Inflammatory macrophage treated with lipopolysaccharide for 4 hours (primary cell): Measurements from ENCODE around the gene CNTN5.

Source experiments
- DNase-seq: peaks from one replicate; pipeline ENCODE4 v3.0.0-alpha.2; 2020

CNTN5 gene

GRCh38 chr11:99531468-99531867, 510.7 kb downstream of the CNTN5 start:
- DNase-seq = no peak

GRCh38 chr11:99534812-99535211, 514.1 kb downstream of the CNTN5 start:
- no peak for DNase-seq

- no peak for DNase-seq
These were observed 514.7 kb downstream of the CNTN5 start for GRCh38 chr11:99535406-99535805.

- no peak for DNase-seq
These were observed 515.1 kb downstream of the CNTN5 start for GRCh38 chr11:99535819-99536218.

GRCh38 chr11:99537681-99538080, 516.9 kb downstream of the CNTN5 start:
- no peak for DNase-seq

GRCh38 chr11:99545616-99546015, 524.9 kb downstream of the CNTN5 start:
- DNase-seq = no peak

GRCh38 chr11:99548264-99548663, 527.5 kb downstream of the CNTN5 start:
- DNase-seq = no peak

GRCh38 chr11:99554232-99554903, 533.6 kb downstream of the CNTN5 start:
- no peak for DNase-seq

GRCh38 chr11:99555486-99555885, 534.7 kb downstream of the CNTN5 start:
- DNase-seq = no peak

- DNase-seq = no peak
These were observed 544.6 kb downstream of the CNTN5 start for GRCh38 chr11:99565333-99565732.

GRCh38 chr11:99567334-99567956, 546.7 kb downstream of the CNTN5 start:
- DNase-seq = no peak

- DNase-seq = no peak
These were observed 548.1 kb downstream of the CNTN5 start for GRCh38 chr11:99568808-99569207.

- DNase-seq = no peak
These were observed 550.3 kb downstream of the CNTN5 start for GRCh38 chr11:99571094-99571493.

- no peak for DNase-seq
These were observed 564.1 kb downstream of the CNTN5 start for GRCh38 chr11:99584830-99585229.

- no peak for DNase-seq
These were observed 564.9 kb downstream of the CNTN5 start for GRCh38 chr11:99585606-99586005.

- no peak for DNase-seq
These were observed 569.0 kb downstream of the CNTN5 start for GRCh38 chr11:99589771-99590170.

GRCh38 chr11:99592266-99592665, 571.5 kb downstream of the CNTN5 start:
- DNase-seq = peak; percentile 55

- no peak for DNase-seq
These were observed 572.4 kb downstream of the CNTN5 start for GRCh38 chr11:99593197-99593596.

- no peak for DNase-seq
These were observed 580.4 kb downstream of the CNTN5 start for GRCh38 chr11:99601179-99601578.

- no peak for DNase-seq
These were observed 593.6 kb downstream of the CNTN5 start for GRCh38 chr11:99614352-99614751.

- DNase-seq = no peak
These were observed 609.9 kb downstream of the CNTN5 start for GRCh38 chr11:99630629-99631028.

- DNase-seq = no peak
These were observed 610.9 kb downstream of the CNTN5 start for GRCh38 chr11:99631618-99632017.

GRCh38 chr11:99632969-99633368, 612.2 kb downstream of the CNTN5 start:
- DNase-seq = peak; percentile 48

- no peak for DNase-seq
These were observed 613.8 kb downstream of the CNTN5 start for GRCh38 chr11:99634581-99634980.

- no peak for DNase-seq
These were observed 617.4 kb downstream of the CNTN5 start for GRCh38 chr11:99638073-99638553.
